Neuronal stem cell (in vitro differentiated cells): Measurements from ENCODE around the gene AMMECR1.

ENCODE experiments used
- DNase-seq: peaks from one replicate; pipeline ENCODE4 v3.0.0-alpha.2; 2013; ENCODE audit warnings: low spot score
- H2AFZ ChIP-seq: one replicate; pipeline ENCODE4 v1.6.1; 2013; ENCODE audit warnings: mild to moderate bottlenecking, low read length, inconsistent platforms
- H2AK5ac ChIP-seq: 2 replicates; pipeline ENCODE4 v1.6.1; 2013; ENCODE audit warnings: low read depth, mild to moderate bottlenecking, inconsistent platforms, low read length, moderate library complexity, mixed read lengths
- H2BK120ac ChIP-seq: 2 replicates; pipeline ENCODE4 v1.6.1; 2013; ENCODE audit warnings: low read depth, mild to moderate bottlenecking, inconsistent platforms, low read length, moderate library complexity, mixed read lengths
- H2BK12ac ChIP-seq: one replicate; pipeline ENCODE4 v1.6.1; 2013; ENCODE audit warnings: low read length, inconsistent platforms
- H2BK15ac ChIP-seq: 2 replicates; pipeline ENCODE4 v1.6.1; 2013; ENCODE audit warnings: mild to moderate bottlenecking, low read length, inconsistent platforms, mixed read lengths
- H2BK5ac ChIP-seq: one replicate; pipeline ENCODE4 v1.6.1; 2013; ENCODE audit warnings: inconsistent platforms, mild to moderate bottlenecking, low read length, moderate library complexity
- H3K14ac ChIP-seq: one replicate; pipeline ENCODE4 v1.6.1; 2013; ENCODE audit warnings: low read length, inconsistent platforms
- H3K18ac ChIP-seq: 2 replicates; pipeline ENCODE4 v1.6.1; 2013; ENCODE audit warnings: low read length, inconsistent platforms
- H3K23ac ChIP-seq: 2 replicates; pipeline ENCODE4 v1.6.1; 2013; ENCODE audit warnings: low read depth, mild to moderate bottlenecking, mixed read lengths, low read length, inconsistent platforms; ENCODE audit not compliant: poor library complexity
- H3K27ac ChIP-seq: replicated peaks from 3 replicates; pipeline ENCODE4 v1.5.1; 2013; ENCODE audit warnings: low read length, inconsistent platforms
- H3K27me3 ChIP-seq, 3 experiments: 2 replicates each; pipeline ENCODE4 v1.6.1; 2013; ENCODE audit warnings: low read length in 3 of 3, mild to moderate bottlenecking in 2 of 3, inconsistent platforms in 1 of 3, low read depth in 1 of 3, mixed read lengths in 1 of 3, moderate library complexity in 1 of 3; ENCODE audit not compliant: control insufficient read depth in 3 of 3, insufficient read depth in 3 of 3
- H3K36me3 ChIP-seq, 2 donors: replicated peaks in 1 of 2; 2 replicates each; pipeline ENCODE4 v1.6.1; 2013; ENCODE audit warnings: low read length in 2 of 2; ENCODE audit not compliant: control insufficient read depth in 2 of 2, insufficient read depth in 2 of 2
- H3K4ac ChIP-seq: 2 replicates; pipeline ENCODE4 v1.6.1; 2013; ENCODE audit warnings: inconsistent platforms, mild to moderate bottlenecking, low read length, moderate library complexity
- H3K4me1 ChIP-seq, 2 donors: 1 replicate in 1 of 2; 2 replicates in 1 of 2; pipeline ENCODE4 v1.6.1; 2013; ENCODE audit warnings: low read length in 2 of 2, low read depth in 1 of 2; ENCODE audit not compliant: control insufficient read depth in 2 of 2, insufficient read depth in 1 of 2
- H3K4me2 ChIP-seq: one replicate; pipeline ENCODE4 v1.6.1; 2013; ENCODE audit warnings: mild to moderate bottlenecking, low read length, inconsistent platforms; ENCODE audit not compliant: insufficient read depth, poor library complexity, severe bottlenecking
- H3K4me3 ChIP-seq, 2 donors: 2 replicates each; pipeline ENCODE4 v1.5.1; 2013; ENCODE audit warnings: low read length in 2 of 2, mild to moderate bottlenecking in 2 of 2, inconsistent platforms in 1 of 2, moderate library complexity in 1 of 2
- H3K79me1 ChIP-seq: one replicate; pipeline ENCODE4 v1.6.1; 2013; ENCODE audit warnings: low read depth, mild to moderate bottlenecking, inconsistent platforms, low read length, moderate library complexity
- H3K9ac ChIP-seq: one replicate; pipeline ENCODE4 v1.6.1; 2013; ENCODE audit warnings: mild to moderate bottlenecking, low read depth, low read length, inconsistent platforms; ENCODE audit not compliant: poor library complexity
- H3K9me3 ChIP-seq, 2 donors: replicated peaks in 1 of 2; 2 replicates each; pipeline versions ENCODE3 to v1.6.1; 2013; ENCODE audit warnings: low read length in 2 of 2, mild to moderate bottlenecking in 2 of 2, inconsistent platforms in 1 of 2, low read depth in 1 of 2, mixed read lengths in 1 of 2, moderate library complexity in 1 of 2; ENCODE audit not compliant: control insufficient read depth in 2 of 2, insufficient read depth in 1 of 2
- H4K8ac ChIP-seq: one replicate; pipeline ENCODE4 v1.6.1; 2013; ENCODE audit warnings: low read depth, mild to moderate bottlenecking, inconsistent platforms, low read length, moderate library complexity
- H4K91ac ChIP-seq: one replicate; pipeline ENCODE4 v1.6.1; 2013; ENCODE audit warnings: low read length, low read depth, mild to moderate bottlenecking, inconsistent platforms; ENCODE audit not compliant: poor library complexity
- WGBS, 2 donors: extraction: QIAGEN DNeasy Blood & Tissue Kit; methylation state at CpG; one replicate each; pipeline ENCODE4 v1.1.7; 2013; ENCODE audit warnings: missing lambda C conversion rate in 2 of 2, mixed read lengths in 1 of 2; ENCODE audit not compliant: insufficient read length in 2 of 2, insufficient replicate concordance in 1 of 2; ENCODE audit errors: extremely low coverage in 2 of 2; 5-methylcytosine and 5-hydroxymethylcytosine counted together

AMMECR1 gene

DNA sequence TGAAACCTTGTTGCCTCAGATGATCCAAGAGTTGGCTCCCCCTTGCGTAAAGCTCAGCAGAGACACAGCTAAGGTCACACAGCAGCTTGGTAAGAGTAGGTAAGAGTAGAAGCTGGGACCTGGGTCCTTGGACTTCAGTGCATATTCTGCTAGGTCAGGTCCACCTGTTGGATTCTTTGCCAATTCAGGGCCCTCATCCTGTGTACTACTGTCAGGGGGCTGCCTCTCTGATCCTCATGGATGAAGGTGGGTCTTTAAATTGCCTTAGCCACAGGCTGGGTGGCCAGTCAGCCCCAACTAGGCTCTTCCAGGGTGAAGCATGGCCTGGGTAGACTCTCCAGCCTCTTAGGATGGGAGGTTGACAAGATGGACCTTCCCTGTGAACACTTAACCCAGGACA, 155.8 kb downstream of the AMMECR1 start:
- no peak overlapping the region for H4K91ac ChIP-seq
- H3K23ac ChIP-seq: no peak overlapping the region
- no peak overlapping the region for H3K14ac ChIP-seq
- H2BK5ac ChIP-seq: no peak overlapping the region
- no peak overlapping the region for H2BK120ac ChIP-seq
- H3K4me3 ChIP-seq: no peak overlapping the region
- H3K4me2 ChIP-seq: no peak overlapping the region
- no peak overlapping the region for H2BK12ac ChIP-seq
- H4K8ac ChIP-seq: no peak overlapping the region
- no peak for DNase-seq
- no peak overlapping the region for H3K18ac ChIP-seq
- H3K27me3 ChIP-seq: no peaks in the 10 kb centered on the region
- H3K79me1 ChIP-seq: peaks cover 1% of the 10 kb centered on the region
- H3K36me3 ChIP-seq: no peaks in the 10 kb centered on the region
- H3K4ac ChIP-seq: no peak overlapping the region
- H2BK15ac ChIP-seq: no peak overlapping the region
- H2AFZ ChIP-seq: no peak overlapping the region
- peaks cover 0 to 2% of the 10 kb centered on the region in 2 donors for H3K4me1 ChIP-seq
- no peak overlapping the region for H2AK5ac ChIP-seq
- no peak overlapping the region for H3K27ac ChIP-seq
- no CpG with 5 or more reads among the region's 1 CpG for WGBS, 2 donors
- no peaks in the 10 kb centered on the region for H3K9me3 ChIP-seq
- H3K9ac ChIP-seq: no peak overlapping the region

DNA sequence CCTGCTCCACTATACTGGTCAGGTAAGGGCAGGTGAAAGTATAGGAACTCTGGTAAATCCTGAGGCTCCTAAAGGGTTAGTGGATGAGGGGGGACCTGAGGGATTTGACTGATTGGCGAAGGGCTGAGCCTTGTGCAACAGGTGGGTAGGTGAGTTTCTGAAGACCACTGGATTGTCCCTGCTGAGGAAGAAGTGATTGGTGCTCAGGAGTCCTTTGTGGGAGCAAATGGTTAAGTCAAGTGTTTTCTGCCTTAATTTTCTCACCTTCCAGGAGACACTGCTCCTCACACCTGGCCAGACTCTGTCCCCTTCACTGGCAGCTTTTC, 156.6 kb downstream of the AMMECR1 start:
- Histone ChIP-seq H3K79me1 (peaks cover 1% of the 10 kb centered on the region), H2BK15ac (no peak overlapping the region), H3K9ac (no peak overlapping the region), H3K14ac (no peak overlapping the region), H3K4me3 (no peak overlapping the region), H2AK5ac (no peak overlapping the region), H4K91ac (no peak overlapping the region), H2AFZ (no peak overlapping the region), H3K27ac (no peak overlapping the region), H2BK12ac (no peak overlapping the region), H3K27me3 (no peaks in the 10 kb centered on the region), H3K23ac (no peak overlapping the region), H3K36me3 (no peaks in the 10 kb centered on the region), H3K4me1 (peaks cover 0 to 2% of the 10 kb centered on the region in 2 donors), H3K9me3 (no peaks in the 10 kb centered on the region), H2BK120ac (no peak overlapping the region), H4K8ac (no peak overlapping the region), H2BK5ac (no peak overlapping the region), H3K18ac (no peak overlapping the region), H3K4me2 (no peak overlapping the region), H3K4ac (no peak overlapping the region)
- WGBS, 2 donors: no CpG with 5 or more reads among the region's 1 CpG
- DNase-seq: no peak

DNA sequence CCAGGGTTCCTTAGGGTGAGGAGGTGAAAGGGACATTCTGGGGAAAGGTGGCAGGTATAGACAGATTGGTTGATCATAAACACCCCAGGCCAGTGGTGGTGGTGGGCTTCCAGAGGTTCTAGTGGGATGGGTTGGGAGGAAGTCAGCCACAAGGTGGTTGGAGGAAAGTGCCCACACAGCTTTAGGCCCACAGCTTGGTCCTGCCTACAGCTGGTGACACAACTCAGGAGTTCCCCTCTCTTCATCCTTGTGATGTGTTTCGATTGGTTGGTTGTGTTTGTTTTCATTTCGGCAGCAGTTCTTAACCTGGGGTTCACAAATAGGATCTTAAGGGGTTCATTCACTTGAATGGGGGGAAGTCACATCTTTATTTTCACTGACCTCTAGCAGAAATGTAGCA, 158.0 kb downstream of the AMMECR1 start:
- Histone ChIP-seq H3K18ac (no peak overlapping the region), H2BK12ac (no peak overlapping the region), H4K8ac (no peak overlapping the region), H4K91ac (no peak overlapping the region), H3K9ac (no peak overlapping the region), H2AK5ac (no peak overlapping the region), H3K4ac (no peak overlapping the region), H2BK120ac (no peak overlapping the region), H3K27ac (no peak overlapping the region), H3K27me3 (no peaks in the 10 kb centered on the region), H3K79me1 (peaks cover 1% of the 10 kb centered on the region), H3K36me3 (no peaks in the 10 kb centered on the region), H3K9me3 (no peaks in the 10 kb centered on the region), H3K14ac (no peak overlapping the region), H3K4me2 (no peak overlapping the region), H2BK15ac (no peak overlapping the region), H3K4me1 (peaks cover 0 to 2% of the 10 kb centered on the region in 2 donors), H3K4me3 (no peak overlapping the region), H2BK5ac (no peak overlapping the region), H3K23ac (no peak overlapping the region), H2AFZ (no peak overlapping the region)
- no peak for DNase-seq
- WGBS, 2 donors: no CpG with 5 or more reads among the region's 2 CpGs

DNA sequence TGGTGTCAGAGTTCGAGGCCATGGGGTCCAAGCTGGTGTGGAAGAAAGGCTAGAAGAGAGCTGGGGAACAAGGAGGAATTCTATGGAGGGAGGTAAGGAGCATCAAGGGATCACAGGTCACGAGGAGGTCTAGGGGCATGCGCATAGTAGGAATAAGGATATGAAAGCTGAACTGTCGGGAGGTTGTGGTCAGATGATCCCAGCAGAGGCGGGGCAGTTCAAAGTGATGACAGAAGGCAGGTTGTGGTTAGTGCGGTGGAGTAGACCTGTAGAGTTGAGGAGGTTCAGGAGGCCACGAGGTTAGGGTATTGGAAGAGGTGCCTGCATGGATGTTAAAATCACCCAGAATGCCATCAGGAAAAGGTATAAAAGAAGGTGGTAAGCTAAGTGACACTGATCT, 158.7 kb downstream of the AMMECR1 start:
- H3K18ac ChIP-seq: no peak overlapping the region

More for the DNA sequence above, 158.7 kb downstream of the AMMECR1 start:
- Histone ChIP-seq H3K79me1 (peaks cover 1% of the 10 kb centered on the region), H3K9me3 (no peaks in the 10 kb centered on the region), H3K4me3 (no peak overlapping the region), H3K4me1 (peaks cover 0 to 2% of the 10 kb centered on the region in 2 donors), H2BK120ac (no peak overlapping the region), H2BK5ac (no peak overlapping the region), H3K14ac (no peak overlapping the region), H2BK15ac (no peak overlapping the region), H2AFZ (no peak overlapping the region), H3K27ac (no peak overlapping the region), H4K91ac (no peak overlapping the region), H3K4me2 (no peak overlapping the region), H3K23ac (no peak overlapping the region), H3K36me3 (no peaks in the 10 kb centered on the region), H4K8ac (no peak overlapping the region), H2AK5ac (no peak overlapping the region), H3K9ac (no peak overlapping the region), H3K4ac (no peak overlapping the region), H3K27me3 (no peaks in the 10 kb centered on the region), H2BK12ac (no peak overlapping the region)
- DNase-seq: no peak
- WGBS, 2 donors: no CpG with 5 or more reads among the region's 7 CpGs
